Lower lobe of right lung (tissue), 2 donors: Measurements from ENCODE around the gene MAP2K6. TPM values are rescaled to one million over a fixed set of nuclear protein-coding genes. Genes with fewer than 3 reads are reported as not detected.

Experiments used
- ATAC-seq, 2 donors: fragments of 200-7000 bp; cut with Tn5 transposase; one replicate each; pipeline ENCODE4 v1.9.1; 2020 to 2022; ENCODE audit warnings: mild to moderate bottlenecking in 2 of 2, moderate library complexity in 2 of 2
- DNase-seq: peaks from one replicate; pipeline ENCODE4 v3.0.0-alpha.2; 2020
- H3K27ac ChIP-seq: fragments of 200-600 bp; one replicate; pipeline ENCODE4 v1.8.0; 2022
- H3K27me3 ChIP-seq: fragments of 200-600 bp; one replicate; pipeline ENCODE4 v1.8.0; 2022; ENCODE audit warnings: low read depth
- H3K36me3 ChIP-seq: fragments of 200-600 bp; one replicate; pipeline ENCODE4 v1.8.0; 2022; ENCODE audit warnings: mild to moderate bottlenecking
- H3K4me1 ChIP-seq: fragments of 200-600 bp; one replicate; pipeline ENCODE4 v1.8.0; 2022
- H3K4me3 ChIP-seq: fragments of 200-600 bp; one replicate; pipeline ENCODE4 v1.8.0; 2022; ENCODE audit warnings: mild to moderate bottlenecking
- H3K9me3 ChIP-seq: fragments of 200-600 bp; one replicate; pipeline ENCODE4 v1.8.0; 2022
- intact Hi-C: fragments of 100-400 bp; cut with DNase I; formaldehyde crosslinking; loops from one replicate; pipeline ENCODE4 v1.11.0; 2022
- total RNA-seq: library from RNA; stranded (reverse); fragmentation: NEBNext Ultra II Directional; extraction: Animal tissue kit (Norgen Biotek cat#: 25700); gene quantifications from one replicate; pipeline ENCODE4 v1.2.1, GENCODE V29; 2021
- TF ChIP-seq, protein P1 (sequence below): fragments of 200-600 bp; IDR thresholded peaks from one replicate; pipeline ENCODE4 v1.8.0; 2022; ENCODE audit warnings: antibody characterized with exemption, mild to moderate bottlenecking
- donor health status: DM: no; HTN: yes; CAD: no; lungs with severe emphysema.

The MAP2K6 gene
- total RNA-seq, 1 donor from 2014 or later, result 6.3 TPM

DNA sequence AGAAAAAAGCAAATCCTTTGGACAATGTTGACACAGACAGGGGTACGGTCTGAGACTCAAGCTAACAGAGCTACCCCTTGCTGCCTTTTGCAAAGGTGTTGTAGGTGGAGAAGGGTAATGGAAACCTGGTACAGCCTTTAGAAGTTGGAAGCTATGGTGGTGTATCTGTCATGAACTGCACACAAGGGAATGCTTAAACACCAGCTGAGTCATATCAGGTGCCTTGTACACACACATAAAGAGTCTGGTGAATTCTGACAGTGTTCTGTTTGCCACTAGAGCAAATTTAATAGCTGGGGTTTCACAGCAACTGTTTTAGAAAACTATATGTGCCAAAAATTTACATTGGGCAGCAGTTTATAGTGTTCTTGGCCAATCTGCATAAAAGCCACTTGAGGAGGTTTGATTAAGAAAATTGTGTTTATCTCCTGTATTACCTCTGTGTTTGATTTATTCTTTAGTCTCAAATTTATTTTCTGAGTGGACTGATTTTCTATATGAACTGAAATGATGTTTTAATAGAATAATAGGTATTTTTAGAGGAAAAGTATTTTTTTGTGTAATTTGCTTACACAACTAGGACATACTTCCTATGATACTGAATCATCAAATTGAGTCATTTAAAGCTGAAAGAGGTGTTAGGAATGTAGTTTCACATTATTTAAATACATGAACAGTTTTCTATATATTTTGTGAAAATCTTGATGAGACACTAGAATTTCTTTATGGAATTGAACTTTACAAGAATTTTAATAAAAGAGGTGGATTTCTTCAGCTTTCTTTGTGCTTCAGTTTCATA, 136.9 kb downstream of the MAP2K6 start:
- Histone ChIP-seq H3K4me3 (no peak overlapping the region), H3K4me1 (no peaks in the 10 kb centered on the region), H3K9me3 (peaks cover 3% of the 10 kb centered on the region), H3K27ac (no peak overlapping the region), H3K36me3 (no peaks in the 10 kb centered on the region), H3K27me3 (no peaks in the 10 kb centered on the region)
- TF ChIP-seq, protein P1, sequence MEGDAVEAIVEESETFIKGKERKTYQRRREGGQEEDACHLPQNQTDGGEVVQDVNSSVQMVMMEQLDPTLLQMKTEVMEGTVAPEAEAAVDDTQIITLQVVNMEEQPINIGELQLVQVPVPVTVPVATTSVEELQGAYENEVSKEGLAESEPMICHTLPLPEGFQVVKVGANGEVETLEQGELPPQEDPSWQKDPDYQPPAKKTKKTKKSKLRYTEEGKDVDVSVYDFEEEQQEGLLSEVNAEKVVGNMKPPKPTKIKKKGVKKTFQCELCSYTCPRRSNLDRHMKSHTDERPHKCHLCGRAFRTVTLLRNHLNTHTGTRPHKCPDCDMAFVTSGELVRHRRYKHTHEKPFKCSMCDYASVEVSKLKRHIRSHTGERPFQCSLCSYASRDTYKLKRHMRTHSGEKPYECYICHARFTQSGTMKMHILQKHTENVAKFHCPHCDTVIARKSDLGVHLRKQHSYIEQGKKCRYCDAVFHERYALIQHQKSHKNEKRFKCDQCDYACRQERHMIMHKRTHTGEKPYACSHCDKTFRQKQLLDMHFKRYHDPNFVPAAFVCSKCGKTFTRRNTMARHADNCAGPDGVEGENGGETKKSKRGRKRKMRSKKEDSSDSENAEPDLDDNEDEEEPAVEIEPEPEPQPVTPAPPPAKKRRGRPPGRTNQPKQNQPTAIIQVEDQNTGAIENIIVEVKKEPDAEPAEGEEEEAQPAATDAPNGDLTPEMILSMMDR, result no peak
- DNase-seq (no peak), ATAC-seq (no peak)
- intact Hi-C loops, result no loop called here

- Histone ChIP-seq H3K27ac (no peak overlapping the region), H3K4me3 (no peak overlapping the region), H3K9me3 (peaks cover 3% of the 10 kb centered on the region), H3K4me1 (no peaks in the 10 kb centered on the region), H3K36me3 (no peaks in the 10 kb centered on the region), H3K27me3 (no peaks in the 10 kb centered on the region)
- DNase-seq, result no peak
- ATAC-seq, result no peak
- TF ChIP-seq, protein P1, result no peak
- intact Hi-C loops, result no loop called here
Observed at GRCh38 chr17:69552986-69553667, 138.6 kb downstream of the MAP2K6 start.

- no peak for DNase-seq
- TF ChIP-seq, protein P1, result no peak
- H3K4me3 ChIP-seq, result no peak overlapping the region
- intact Hi-C loops, result no loop called here
- no peaks in the 10 kb centered on the region for H3K27me3 ChIP-seq
- peaks cover 3% of the 10 kb centered on the region for H3K9me3 ChIP-seq
- no peaks in the 10 kb centered on the region for H3K4me1 ChIP-seq
- no peak overlapping the region for H3K27ac ChIP-seq
- ATAC-seq, result no peak
- H3K36me3 ChIP-seq, result no peaks in the 10 kb centered on the region
Observed at GRCh38 chr17:69555056-69555455, 140.6 kb downstream of the MAP2K6 start.

- TF ChIP-seq, protein P1, result no peak
- ATAC-seq (no peak), DNase-seq (no peak)
- intact Hi-C loops, result no loop called here
- Histone ChIP-seq H3K36me3 (no peaks in the 10 kb centered on the region), H3K27ac (no peak overlapping the region), H3K4me3 (no peak overlapping the region), H3K4me1 (no peaks in the 10 kb centered on the region), H3K9me3 (peaks cover 3% of the 10 kb centered on the region), H3K27me3 (no peaks in the 10 kb centered on the region)
Observed at GRCh38 chr17:69557339-69557738, 142.8 kb downstream of the MAP2K6 start.

GRCh38 chr17:69558796-69559195, 144.3 kb downstream of the MAP2K6 start:
- H3K36me3 ChIP-seq, result no peaks in the 10 kb centered on the region
- intact Hi-C loops, result no loop called here
- H3K27me3 ChIP-seq, result no peaks in the 10 kb centered on the region
- no peak overlapping the region for H3K4me3 ChIP-seq
- H3K27ac ChIP-seq, result no peak overlapping the region
- no peaks in the 10 kb centered on the region for H3K9me3 ChIP-seq
- no peak for ATAC-seq
- no peaks in the 10 kb centered on the region for H3K4me1 ChIP-seq
- no peak for DNase-seq
- TF ChIP-seq, protein P1, result no peak
